HCT116 (cell line): Measurements from ENCODE around the gene MSRB2. TPM values are rescaled to one million over a fixed set of nuclear protein-coding genes. Genes with fewer than 3 reads are reported as not detected.

Experiments used
- ATAC-seq: fragments of 200-7000 bp; cut with Tn5 transposase; 2 replicates; pipeline ENCODE4 v1.9.1; 2020; ENCODE audit warnings: mild to moderate bottlenecking, moderate library complexity
- BruUV-seq: library from RNA; stranded (reverse); fragments of 400-500 nt; replicated peaks from 2 replicates; lab custom pipeline; 2021; lab: Mats Ljungman, UMichigan
- CTCF ChIA-PET: fragments of 300-600 bp; sonication (Branson Sonifier 250); formaldehyde crosslinking; loops from one replicate; lab custom pipeline; 2021; ENCODE audit warnings: antibody characterized with exemption; lab: Charles Lee
- POLR2A ChIA-PET: fragments of 300-600, 350-600 bp; sonication (Branson Sonifier 250); formaldehyde crosslinking; loops from one replicate; lab custom pipeline; 2021; ENCODE audit warnings: antibody characterized with exemption; lab: Charles Lee
- RAD21 ChIA-PET, 2 experiments: fragments of 300-600 bp; sonication (Branson Sonifier 250); formaldehyde crosslinking; loops; one replicate each; lab custom pipeline; 2023; ENCODE audit warnings: low total read pairs in 2 of 2; ENCODE audit not compliant: uncharacterized antibody in 2 of 2, unreplicated experiment in 2 of 2, low non-redundant PET in 1 of 2; lab: Charles Lee
- DNase-seq: peaks from one replicate; pipeline ENCODE4 v3.0.0-alpha.2; 2010; ENCODE audit warnings: low read depth, low spot score
- H2AFZ ChIP-seq: fragments of 200-600 bp; shearing (Covaris generic), sonication (generic); 2 replicates; pipeline ENCODE4 v1.6.1; 2017; ENCODE audit warnings: low read depth, mixed run types, mixed read lengths, antibody characterized with exemption, low read length; ENCODE audit not compliant: poor library complexity, severe bottlenecking
- H3K27ac ChIP-seq: 2 replicates; pipeline ENCODE4 v1.5.1; 2012; ENCODE audit warnings: low read depth, low read length
- H3K27me3 ChIP-seq: fragments of 200-600 bp; sonication (generic); 2 replicates; pipeline ENCODE4 v1.6.1; 2016; ENCODE audit warnings: mixed run types, low read length, mixed read lengths; ENCODE audit not compliant: insufficient read depth
- H3K36me3 ChIP-seq, 2 experiments: fragments of 200-500 bp in 1 of 2; fragments of 200-600 bp in 1 of 2; sonication (Bioruptor generic) in 1 of 2; sonication (generic) in 1 of 2; 2 replicates each; pipeline versions ENCODE4 v1.5.1 to v1.6.1; 2014 to 2016; ENCODE audit warnings: low read length in 2 of 2, inconsistent platforms in 1 of 2, mixed read lengths in 1 of 2, mixed run types in 1 of 2; ENCODE audit not compliant: insufficient read depth in 2 of 2, control insufficient read depth in 1 of 2
- H3K4me1 ChIP-seq, 2 experiments: fragments of 200-600 bp in 1 of 2; sonication (generic) in 1 of 2; 2 replicates each; pipeline versions ENCODE4 v1.5.1 to v1.6.1; 2012 to 2017; ENCODE audit warnings: low read length in 2 of 2, inconsistent platforms in 1 of 2, mild to moderate bottlenecking in 1 of 2, mixed read lengths in 1 of 2, mixed run types in 1 of 2, moderate library complexity in 1 of 2; ENCODE audit not compliant: insufficient read depth in 2 of 2, control insufficient read depth in 1 of 2
- H3K4me2 ChIP-seq: fragments of 200-600 bp; sonication (generic); 2 replicates; pipeline ENCODE4 v1.6.1; 2017; ENCODE audit warnings: mixed run types, low read length, mixed read lengths
- H3K4me3 ChIP-seq, 2 experiments: fragments of 200-600 bp in 1 of 2; sonication (generic) in 1 of 2; replicated peaks in 1 of 2; 2 replicates each; pipeline ENCODE4 v1.5.1; 2011 to 2016; ENCODE audit warnings: low read length in 2 of 2, control low read depth in 1 of 2, low read depth in 1 of 2, mild to moderate bottlenecking in 1 of 2, mixed read lengths in 1 of 2, mixed run types in 1 of 2
- H3K79me2 ChIP-seq: fragments of 200-600 bp; sonication (generic); 2 replicates; pipeline ENCODE4 v1.6.1; 2017; ENCODE audit warnings: mild to moderate bottlenecking, mixed run types, low read length, moderate library complexity, mixed read lengths; ENCODE audit not compliant: insufficient read depth
- H3K9ac ChIP-seq: fragments of 200-600 bp; sonication (generic); 2 replicates; pipeline ENCODE4 v1.6.1; 2016; ENCODE audit warnings: low read length, mixed read lengths
- H3K9me2 ChIP-seq: fragments of 200-600 bp; sonication (generic), shearing (Covaris generic); 2 replicates; pipeline ENCODE4 v1.6.1; 2017; ENCODE audit warnings: mixed run types, mild to moderate bottlenecking, moderate library complexity; ENCODE audit not compliant: insufficient read depth
- H3K9me3 ChIP-seq, 2 experiments: fragments of 200-500 bp in 1 of 2; fragments of 200-600 bp in 1 of 2; sonication (Bioruptor generic) in 1 of 2; sonication (generic) in 1 of 2; 2 replicates each; pipeline ENCODE4 v1.6.1; 2014 to 2017; ENCODE audit warnings: low read length in 2 of 2, mixed read lengths in 2 of 2, inconsistent platforms in 1 of 2, low read depth in 1 of 2, mild to moderate bottlenecking in 1 of 2, mixed run types in 1 of 2, moderate library complexity in 1 of 2; ENCODE audit not compliant: control insufficient read depth in 1 of 2, insufficient read depth in 1 of 2
- H4K20me1 ChIP-seq: fragments of 200-600 bp; sonication (generic), shearing (Covaris generic); 2 replicates; pipeline ENCODE4 v1.6.1; 2017; ENCODE audit warnings: mixed run types, mild to moderate bottlenecking, moderate library complexity; ENCODE audit not compliant: insufficient read depth
- EGR1 ChIP-seq: IDR thresholded peaks from 2 replicates; pipeline ENCODE4 v1.6.1; 2012; ENCODE audit warnings: low read depth
- ELF1 ChIP-seq: IDR thresholded peaks from 2 replicates; pipeline ENCODE4 v1.6.1; 2012; ENCODE audit warnings: low read depth, borderline replicate concordance
- EZH2phosphoT487 ChIP-seq: fragments of 200-600 bp; IDR thresholded peaks from 2 replicates; pipeline ENCODE4 v1.6.1; 2018; ENCODE audit warnings: antibody characterized with exemption, borderline replicate concordance
- POLR2A ChIP-seq: IDR thresholded peaks from 2 replicates; pipeline ENCODE4 v1.7.0; 2011; ENCODE audit warnings: borderline replicate concordance; ENCODE audit not compliant: insufficient read depth, insufficient read length; ENCODE audit errors: extremely low read depth
- POLR2AphosphoS5 ChIP-seq: IDR thresholded peaks from 2 replicates; pipeline ENCODE4 v1.6.1; 2011; ENCODE audit warnings: mild to moderate bottlenecking, low read depth, low read length, moderate library complexity
- SIN3A ChIP-seq: IDR thresholded peaks from 2 replicates; pipeline ENCODE4 v1.6.1; 2012; ENCODE audit warnings: low read depth
- SP1 ChIP-seq: IDR thresholded peaks from 2 replicates; pipeline ENCODE4 v1.6.1; 2012; ENCODE audit warnings: low read depth
- SRF ChIP-seq: IDR thresholded peaks from 2 replicates; pipeline ENCODE4 v1.6.1; 2012; ENCODE audit warnings: low read depth
- TCF7L2 ChIP-seq: IDR thresholded peaks from 2 replicates; pipeline ENCODE4 v1.7.0; 2011; ENCODE audit warnings: borderline replicate concordance, inconsistent platforms; ENCODE audit not compliant: insufficient read depth, insufficient read length; ENCODE audit errors: extremely low read depth
- YY1 ChIP-seq: IDR thresholded peaks from 2 replicates; pipeline ENCODE4 v1.6.1; 2011; ENCODE audit warnings: low read length, low read depth, moderate library complexity, mild to moderate bottlenecking; ENCODE audit not compliant: insufficient replicate concordance; ENCODE audit errors: extremely low read depth
- ZNF274 ChIP-seq: fragments of 200-500 bp; sonication (Bioruptor generic); IDR thresholded peaks from 2 replicates; pipeline ENCODE4 v1.6.1; 2014; ENCODE audit warnings: mild to moderate bottlenecking, low read depth, low read length, inconsistent platforms
- intact Hi-C: fragments of 100-400 bp; cut with micrococcal nuclease; formaldehyde crosslinking; loops from 2 replicates; pipeline ENCODE4 v1.10.0; 2022
- total RNA-seq: library from RNA; stranded (reverse); gene quantifications from one replicate; pipeline ENCODE4 v1.2.1, GENCODE V29; 2021; ENCODE audit not compliant: unreplicated experiment
- TF ChIP-seq, protein P1 (sequence below): IDR thresholded peaks from 2 replicates; pipeline ENCODE4 v1.6.1; 2011; ENCODE audit warnings: mild to moderate bottlenecking, low read length, moderate library complexity; ENCODE audit not compliant: insufficient replicate concordance; ENCODE audit errors: extremely low read depth
- TF ChIP-seq, protein P2 (sequence below), 3 experiments: fragments of 200-600 bp in 1 of 3; sonication (generic) in 1 of 3; IDR thresholded peaks in 2 of 3; conservative IDR thresholded peaks in 1 of 3; 2 replicates each; pipeline ENCODE4 v1.5.1; 2012 to 2017; ENCODE audit warnings: low read depth in 2 of 3, low read length in 2 of 3, antibody characterized with exemption in 1 of 3, borderline replicate concordance in 1 of 3, control low read depth in 1 of 3, mild to moderate bottlenecking in 1 of 3, mixed read lengths in 1 of 3, mixed run types in 1 of 3, moderate library complexity in 1 of 3; ENCODE audit not compliant: insufficient read depth in 1 of 3
- TF ChIP-seq, protein P3 (sequence below): IDR thresholded peaks from 2 replicates; pipeline ENCODE4 v1.6.1; 2012
- TF ChIP-seq, protein P4 (sequence below): IDR thresholded peaks from 2 replicates; pipeline ENCODE4 v1.6.1; 2012; ENCODE audit warnings: low read depth

The MSRB2 gene
- total RNA-seq, 1 experiment from 2014 or later = 13.6 TPM

DNA sequence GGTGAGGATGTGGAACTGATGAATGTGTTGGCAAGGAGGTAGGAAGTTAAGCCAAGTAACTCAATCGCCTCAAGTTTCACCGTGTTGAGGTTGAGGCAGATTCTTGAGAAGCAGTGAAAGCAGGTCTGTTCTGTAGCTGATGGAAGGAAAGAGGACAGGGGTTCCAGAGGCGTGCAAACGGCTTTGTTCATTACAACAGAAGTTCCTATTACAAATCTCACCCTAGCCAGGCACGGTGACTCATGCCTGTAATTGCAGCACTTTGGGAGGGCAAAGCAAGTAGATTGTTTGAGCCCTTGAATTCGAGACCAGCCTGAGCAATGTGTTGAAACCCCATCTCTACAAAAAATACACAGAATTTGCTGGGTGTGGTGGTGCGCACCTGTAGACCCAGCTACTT lies 59.8 kb downstream of the MSRB2 start:
- TF ChIP-seq ELF1 (no peak), POLR2A (no peak), YY1 (no peak), ZNF274 (no peak), POLR2AphosphoS5 (no peak), SP1 (no peak), SIN3A (no peak), EZH2phosphoT487 (no peak), EGR1 (no peak), SRF (no peak), TCF7L2 (no peak)
- TF ChIP-seq, protein P1, sequence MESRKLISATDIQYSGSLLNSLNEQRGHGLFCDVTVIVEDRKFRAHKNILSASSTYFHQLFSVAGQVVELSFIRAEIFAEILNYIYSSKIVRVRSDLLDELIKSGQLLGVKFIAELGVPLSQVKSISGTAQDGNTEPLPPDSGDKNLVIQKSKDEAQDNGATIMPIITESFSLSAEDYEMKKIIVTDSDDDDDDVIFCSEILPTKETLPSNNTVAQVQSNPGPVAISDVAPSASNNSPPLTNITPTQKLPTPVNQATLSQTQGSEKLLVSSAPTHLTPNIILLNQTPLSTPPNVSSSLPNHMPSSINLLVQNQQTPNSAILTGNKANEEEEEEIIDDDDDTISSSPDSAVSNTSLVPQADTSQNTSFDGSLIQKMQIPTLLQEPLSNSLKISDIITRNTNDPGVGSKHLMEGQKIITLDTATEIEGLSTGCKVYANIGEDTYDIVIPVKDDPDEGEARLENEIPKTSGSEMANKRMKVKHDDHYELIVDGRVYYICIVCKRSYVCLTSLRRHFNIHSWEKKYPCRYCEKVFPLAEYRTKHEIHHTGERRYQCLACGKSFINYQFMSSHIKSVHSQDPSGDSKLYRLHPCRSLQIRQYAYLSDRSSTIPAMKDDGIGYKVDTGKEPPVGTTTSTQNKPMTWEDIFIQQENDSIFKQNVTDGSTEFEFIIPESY = no peak
- TF ChIP-seq, protein P2, sequence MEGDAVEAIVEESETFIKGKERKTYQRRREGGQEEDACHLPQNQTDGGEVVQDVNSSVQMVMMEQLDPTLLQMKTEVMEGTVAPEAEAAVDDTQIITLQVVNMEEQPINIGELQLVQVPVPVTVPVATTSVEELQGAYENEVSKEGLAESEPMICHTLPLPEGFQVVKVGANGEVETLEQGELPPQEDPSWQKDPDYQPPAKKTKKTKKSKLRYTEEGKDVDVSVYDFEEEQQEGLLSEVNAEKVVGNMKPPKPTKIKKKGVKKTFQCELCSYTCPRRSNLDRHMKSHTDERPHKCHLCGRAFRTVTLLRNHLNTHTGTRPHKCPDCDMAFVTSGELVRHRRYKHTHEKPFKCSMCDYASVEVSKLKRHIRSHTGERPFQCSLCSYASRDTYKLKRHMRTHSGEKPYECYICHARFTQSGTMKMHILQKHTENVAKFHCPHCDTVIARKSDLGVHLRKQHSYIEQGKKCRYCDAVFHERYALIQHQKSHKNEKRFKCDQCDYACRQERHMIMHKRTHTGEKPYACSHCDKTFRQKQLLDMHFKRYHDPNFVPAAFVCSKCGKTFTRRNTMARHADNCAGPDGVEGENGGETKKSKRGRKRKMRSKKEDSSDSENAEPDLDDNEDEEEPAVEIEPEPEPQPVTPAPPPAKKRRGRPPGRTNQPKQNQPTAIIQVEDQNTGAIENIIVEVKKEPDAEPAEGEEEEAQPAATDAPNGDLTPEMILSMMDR (IDR thresholded peaks at IDR 0.05 in 2 of 3, conservative IDR thresholded peaks at IDR 0.05 in 1 of 3; ENCODE audit: borderline replicate concordance in 1 of 3, insufficient read depth in 1 of 3, low read depth in 2 of 3, low read length in 2 of 3) = no peak
- TF ChIP-seq, protein P3, sequence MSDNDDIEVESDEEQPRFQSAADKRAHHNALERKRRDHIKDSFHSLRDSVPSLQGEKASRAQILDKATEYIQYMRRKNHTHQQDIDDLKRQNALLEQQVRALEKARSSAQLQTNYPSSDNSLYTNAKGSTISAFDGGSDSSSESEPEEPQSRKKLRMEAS = no peak
- TF ChIP-seq, protein P4, sequence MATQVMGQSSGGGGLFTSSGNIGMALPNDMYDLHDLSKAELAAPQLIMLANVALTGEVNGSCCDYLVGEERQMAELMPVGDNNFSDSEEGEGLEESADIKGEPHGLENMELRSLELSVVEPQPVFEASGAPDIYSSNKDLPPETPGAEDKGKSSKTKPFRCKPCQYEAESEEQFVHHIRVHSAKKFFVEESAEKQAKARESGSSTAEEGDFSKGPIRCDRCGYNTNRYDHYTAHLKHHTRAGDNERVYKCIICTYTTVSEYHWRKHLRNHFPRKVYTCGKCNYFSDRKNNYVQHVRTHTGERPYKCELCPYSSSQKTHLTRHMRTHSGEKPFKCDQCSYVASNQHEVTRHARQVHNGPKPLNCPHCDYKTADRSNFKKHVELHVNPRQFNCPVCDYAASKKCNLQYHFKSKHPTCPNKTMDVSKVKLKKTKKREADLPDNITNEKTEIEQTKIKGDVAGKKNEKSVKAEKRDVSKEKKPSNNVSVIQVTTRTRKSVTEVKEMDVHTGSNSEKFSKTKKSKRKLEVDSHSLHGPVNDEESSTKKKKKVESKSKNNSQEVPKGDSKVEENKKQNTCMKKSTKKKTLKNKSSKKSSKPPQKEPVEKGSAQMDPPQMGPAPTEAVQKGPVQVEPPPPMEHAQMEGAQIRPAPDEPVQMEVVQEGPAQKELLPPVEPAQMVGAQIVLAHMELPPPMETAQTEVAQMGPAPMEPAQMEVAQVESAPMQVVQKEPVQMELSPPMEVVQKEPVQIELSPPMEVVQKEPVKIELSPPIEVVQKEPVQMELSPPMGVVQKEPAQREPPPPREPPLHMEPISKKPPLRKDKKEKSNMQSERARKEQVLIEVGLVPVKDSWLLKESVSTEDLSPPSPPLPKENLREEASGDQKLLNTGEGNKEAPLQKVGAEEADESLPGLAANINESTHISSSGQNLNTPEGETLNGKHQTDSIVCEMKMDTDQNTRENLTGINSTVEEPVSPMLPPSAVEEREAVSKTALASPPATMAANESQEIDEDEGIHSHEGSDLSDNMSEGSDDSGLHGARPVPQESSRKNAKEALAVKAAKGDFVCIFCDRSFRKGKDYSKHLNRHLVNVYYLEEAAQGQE = no peak
- TF ChIP-seq, all 23 proteins: peak for 0
- no peaks in the 10 kb centered on the region for H3K79me2 ChIP-seq
- H3K4me1 ChIP-seq = peaks cover 0 to 10% of the 10 kb centered on the region in 2 experiments; a peak in 2 of 4 replicates
- no peak overlapping the region for H2AFZ ChIP-seq
- H3K27me3 ChIP-seq = peaks cover 4% of the 10 kb centered on the region; the same call in 1 of the 2 replicates
- intact Hi-C loops = loop anchor here (5.0 to 10.0 kb wide), 3 partner anchors 157 to 1362 kb away; no protein-coding TSS in a partner anchor
- RAD21 ChIA-PET = no interaction called here
- no peak overlapping the region for H3K4me3 ChIP-seq
- no peaks in the 10 kb centered on the region for H3K36me3 ChIP-seq
- CTCF ChIA-PET = interaction anchor here (1.3 kb wide), 1 partner anchor 138 kb away, joined by 3 read pairs; no protein-coding TSS in a partner anchor
- H3K4me2 ChIP-seq = no peak overlapping the region
- ATAC-seq = no peak
- POLR2A ChIA-PET = no interaction called here
- H3K27ac ChIP-seq = no peak overlapping the region
- BruUV-seq = no TSS peak
- no peaks in the 10 kb centered on the region for H4K20me1 ChIP-seq
- H3K9me2 ChIP-seq = no peaks in the 10 kb centered on the region
- no peaks in the 10 kb centered on the region for H3K9me3 ChIP-seq
- H3K9ac ChIP-seq = no peak overlapping the region
- no peak for DNase-seq
